Activated CD4-positive, alpha-beta T cell treated with anti-CD3 and anti-CD28 coated beads, Interleukin-2, amount 50 U/mL, for 48 hours (primary cell): ENCODE measurements around the gene FOXA2.

Experiments used
- DNase-seq, 2 experiments: peaks; one replicate each; pipeline ENCODE4 v3.0.0-alpha.2; 2020

The FOXA2 gene

GRCh38 chr20:22583773-22584521 lies 425 bp downstream of the FOXA2 start:
- no peak for DNase-seq

- DNase-seq: no peak
Observed at GRCh38 chr20:22582964-22583772, 1.2 kb downstream of the FOXA2 start.

GRCh38 chr20:22582386-22582963 lies 1.9 kb downstream of the FOXA2 start:
- no peak for DNase-seq

- no peak for DNase-seq
Observed at GRCh38 chr20:22581437-22582385, 2.7 kb downstream of the FOXA2 start.

GRCh38 chr20:22579711-22580697 lies 4.4 kb downstream of the FOXA2 start:
- DNase-seq: no peak

- no peak for DNase-seq
Observed at GRCh38 chr20:22579119-22579427, 5.3 kb downstream of the FOXA2 start.

GRCh38 chr20:22578221-22579118 lies 5.9 kb downstream of the FOXA2 start:
- DNase-seq: no peak

GRCh38 chr20:22577515-22578220 lies 6.7 kb downstream of the FOXA2 start:
- DNase-seq: no peak

- DNase-seq: no peak
Observed at GRCh38 chr20:22576733-22577514, 7.4 kb downstream of the FOXA2 start.

GRCh38 chr20:22576273-22576672 lies 8.1 kb downstream of the FOXA2 start:
- DNase-seq: no peak

GRCh38 chr20:22575737-22576136 lies 8.6 kb downstream of the FOXA2 start:
- DNase-seq: no peak

GRCh38 chr20:22575087-22575721 lies 9.2 kb downstream of the FOXA2 start:
- no peak for DNase-seq

GRCh38 chr20:22574545-22575086 lies 9.8 kb downstream of the FOXA2 start:
- DNase-seq: no peak

GRCh38 chr20:22572491-22572890 lies 11.9 kb downstream of the FOXA2 start:
- no peak for DNase-seq

- DNase-seq: no peak
Observed at GRCh38 chr20:22572023-22572422, 12.3 kb downstream of the FOXA2 start.

- no peak for DNase-seq
Observed at GRCh38 chr20:22569353-22569752, 15.0 kb downstream of the FOXA2 start.

GRCh38 chr20:22568872-22569344 lies 15.5 kb downstream of the FOXA2 start:
- no peak for DNase-seq
